Breast epithelium (tissue), 4 donors: ENCODE measurements around the gene KCNV2. TPM values are rescaled to one million over a fixed set of nuclear protein-coding genes. Genes with fewer than 3 reads are reported as not detected.

Experiments
- DNase-seq, 2 donors: peaks; one replicate each; pipeline ENCODE4 v3.0.0-alpha.2; 2019; ENCODE audit warnings: low spot score in 2 of 2
- H3K27ac ChIP-seq, 2 donors: fragments of 200-600 bp; sonication (generic) in 1 of 2; one replicate each; pipeline ENCODE4 v1.5.1; 2016 to 2019; ENCODE audit warnings: mild to moderate bottlenecking in 1 of 2
- H3K27me3 ChIP-seq, 2 donors: fragments of 200-600 bp; sonication (generic) in 1 of 2; one replicate each; pipeline versions ENCODE4 v1.5.1 to v1.6.0; 2017 to 2019; ENCODE audit warnings: control low read depth in 1 of 2, mild to moderate bottlenecking in 1 of 2
- H3K36me3 ChIP-seq: fragments of 200-600 bp; one replicate; pipeline ENCODE4 v1.5.1; 2019
- H3K4me1 ChIP-seq, 2 donors: fragments of 200-600 bp; sonication (generic); one replicate each; pipeline ENCODE4 v1.5.1; 2016 to 2019; ENCODE audit warnings: control low read depth in 1 of 2
- H3K4me3 ChIP-seq, 3 donors: fragments of 200-600 bp; sonication (generic); 1 replicate in 2 of 3; 2 replicates in 1 of 3; pipeline ENCODE4 v1.5.1; 2016 to 2019; ENCODE audit warnings: mild to moderate bottlenecking in 3 of 3, moderate library complexity in 2 of 3
- H3K9me3 ChIP-seq, 2 donors: fragments of 200-600 bp; sonication (generic) in 1 of 2; one replicate each; pipeline ENCODE4 v1.5.1; 2016 to 2019; ENCODE audit warnings: control low read depth in 1 of 2
- POLR2A ChIP-seq: fragments of 450-650 bp; IDR thresholded peaks from one replicate; pipeline ENCODE4 v1.6.1; 2016; ENCODE audit warnings: antibody characterized with exemption, mild to moderate bottlenecking, moderate library complexity
- POLR2AphosphoS5 ChIP-seq, 3 donors: sonication (generic); formaldehyde crosslinking; IDR thresholded peaks; one replicate each; pipeline ENCODE4 v1.6.1; 2017; ENCODE audit warnings: antibody characterized with exemption in 3 of 3
- intact Hi-C: fragments of 100-400 bp; cut with DNase I; formaldehyde crosslinking; loops from one replicate; pipeline ENCODE4 v1.15.1; 2023; ENCODE audit warnings: low total_unique reads
- total RNA-seq, 3 donors: library from RNA; depleted of rRNA; stranded (reverse); fragments of >200 nt; gene quantifications; one replicate each; pipeline ENCODE4 v1.1.0, GENCODE V29; 2016
- TF ChIP-seq, protein P1 (sequence below), 3 donors: fragments of 450-650 bp; IDR thresholded peaks; one replicate each; pipeline ENCODE4 v1.5.1; 2016 to 2017; ENCODE audit warnings: antibody characterized with exemption in 3 of 3, mild to moderate bottlenecking in 3 of 3, moderate library complexity in 3 of 3

Gene KCNV2
- total RNA-seq, 3 donors from 2014 or later, result not detected

DNA sequence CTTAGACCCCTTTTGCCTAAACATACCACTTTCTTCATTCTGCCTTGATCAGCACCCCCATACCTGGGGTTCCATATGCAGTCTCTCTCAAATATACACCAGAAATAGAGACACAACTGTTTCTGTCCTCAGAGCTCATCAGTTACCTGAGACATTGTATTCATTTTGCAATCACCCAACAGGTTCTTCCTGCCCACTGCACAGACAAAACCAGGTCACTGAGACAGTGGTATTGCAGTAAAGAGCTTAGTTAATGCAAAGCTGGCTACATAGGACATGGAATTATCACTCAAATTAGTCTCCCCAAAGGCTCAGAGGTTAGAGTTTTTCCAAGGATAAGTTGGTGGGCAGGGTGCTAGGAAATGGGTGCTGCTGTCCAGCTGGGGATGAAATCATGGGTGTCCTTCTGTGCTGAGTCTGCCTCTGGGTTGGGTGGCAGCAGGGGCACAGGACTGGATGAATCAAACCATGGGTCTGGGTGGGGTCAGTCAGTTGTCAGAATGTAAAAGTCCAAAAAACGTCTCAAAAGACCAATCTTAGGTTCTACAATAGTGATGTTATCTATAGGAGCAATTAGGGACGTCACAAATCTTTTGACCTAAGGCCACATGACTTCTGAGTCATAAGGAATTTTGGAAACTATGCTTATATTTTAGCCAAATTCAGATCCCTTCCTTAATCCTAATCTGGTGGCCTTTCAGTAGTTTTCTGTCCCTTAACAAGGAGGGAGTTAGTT lies 41.0 kb downstream of the KCNV2 start:
- intact Hi-C loops, result no loop called here
- no peaks in the 10 kb centered on the region for H3K27me3 ChIP-seq
- H3K27ac ChIP-seq, result no peak overlapping the region
- H3K4me3 ChIP-seq, result no peak overlapping the region
- H3K36me3 ChIP-seq, result no peaks in the 10 kb centered on the region
- TF ChIP-seq, protein P1, sequence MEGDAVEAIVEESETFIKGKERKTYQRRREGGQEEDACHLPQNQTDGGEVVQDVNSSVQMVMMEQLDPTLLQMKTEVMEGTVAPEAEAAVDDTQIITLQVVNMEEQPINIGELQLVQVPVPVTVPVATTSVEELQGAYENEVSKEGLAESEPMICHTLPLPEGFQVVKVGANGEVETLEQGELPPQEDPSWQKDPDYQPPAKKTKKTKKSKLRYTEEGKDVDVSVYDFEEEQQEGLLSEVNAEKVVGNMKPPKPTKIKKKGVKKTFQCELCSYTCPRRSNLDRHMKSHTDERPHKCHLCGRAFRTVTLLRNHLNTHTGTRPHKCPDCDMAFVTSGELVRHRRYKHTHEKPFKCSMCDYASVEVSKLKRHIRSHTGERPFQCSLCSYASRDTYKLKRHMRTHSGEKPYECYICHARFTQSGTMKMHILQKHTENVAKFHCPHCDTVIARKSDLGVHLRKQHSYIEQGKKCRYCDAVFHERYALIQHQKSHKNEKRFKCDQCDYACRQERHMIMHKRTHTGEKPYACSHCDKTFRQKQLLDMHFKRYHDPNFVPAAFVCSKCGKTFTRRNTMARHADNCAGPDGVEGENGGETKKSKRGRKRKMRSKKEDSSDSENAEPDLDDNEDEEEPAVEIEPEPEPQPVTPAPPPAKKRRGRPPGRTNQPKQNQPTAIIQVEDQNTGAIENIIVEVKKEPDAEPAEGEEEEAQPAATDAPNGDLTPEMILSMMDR (IDR thresholded peaks at IDR 0.05), result no peak
- no peak for TF ChIP-seq POLR2AphosphoS5 (IDR thresholded peaks at IDR 0.05)
- no peak for TF ChIP-seq POLR2A
- H3K4me1 ChIP-seq, result no peaks in the 10 kb centered on the region
- DNase-seq, result no peak
- H3K9me3 ChIP-seq, result no peaks in the 10 kb centered on the region

DNA sequence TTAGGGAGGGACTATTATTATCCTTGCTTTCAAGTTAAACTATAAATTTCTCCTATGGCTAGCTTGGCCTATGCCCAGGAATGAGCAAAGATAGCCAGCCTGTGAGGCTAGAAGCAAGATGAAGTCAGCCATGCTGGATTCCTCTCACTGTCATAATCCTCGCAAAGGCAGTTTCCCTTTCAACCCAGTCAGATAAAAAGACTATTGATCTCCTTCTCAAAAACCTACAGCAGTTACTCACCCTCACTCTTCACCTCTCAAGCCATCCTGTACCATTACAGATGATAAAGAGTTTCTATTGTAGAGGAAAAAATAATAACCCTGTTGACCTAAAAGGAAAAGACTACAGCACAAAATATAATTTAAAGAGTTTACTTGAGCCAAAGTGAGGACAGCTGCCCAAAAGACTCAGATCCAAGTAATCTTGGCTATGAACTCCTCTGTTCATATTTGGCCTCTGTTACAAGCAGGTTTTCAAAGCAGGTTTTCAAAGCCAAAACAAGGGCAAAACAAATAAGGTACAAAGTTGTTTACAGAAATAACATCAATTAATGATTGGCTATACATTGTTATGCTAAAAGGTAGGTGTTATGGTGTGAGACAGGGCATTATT lies 41.7 kb downstream of the KCNV2 start:
- TF ChIP-seq, protein P1 (IDR thresholded peaks at IDR 0.05), result no peak
- TF ChIP-seq POLR2AphosphoS5 (IDR thresholded peaks at IDR 0.05) (no peak), POLR2A (no peak)
- H3K27ac ChIP-seq, result no peak overlapping the region
- intact Hi-C loops, result no loop called here
- no peak overlapping the region for H3K4me3 ChIP-seq
- H3K4me1 ChIP-seq, result no peaks in the 10 kb centered on the region
- H3K36me3 ChIP-seq, result no peaks in the 10 kb centered on the region
- H3K27me3 ChIP-seq, result no peaks in the 10 kb centered on the region
- H3K9me3 ChIP-seq, result no peaks in the 10 kb centered on the region
- no peak for DNase-seq

DNA sequence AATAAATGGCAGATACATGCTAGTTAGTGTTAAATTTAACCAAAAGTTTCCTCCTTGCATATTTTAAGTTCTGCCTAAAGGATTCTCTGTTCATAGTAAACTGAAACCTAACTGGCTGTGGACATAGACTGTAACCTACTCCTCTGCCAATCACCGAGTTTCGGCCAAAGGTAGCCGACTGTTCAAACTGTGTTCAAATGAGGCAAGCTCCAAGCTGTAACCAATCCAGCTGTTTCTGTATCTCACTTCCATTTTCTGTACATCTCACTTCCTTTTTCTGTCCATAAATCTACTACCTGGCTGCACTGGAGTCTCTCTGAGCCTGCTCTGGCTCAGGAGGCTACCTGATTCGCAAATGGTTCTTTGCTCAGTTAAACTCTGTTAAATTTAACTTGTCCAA lies 44.1 kb downstream of the KCNV2 start:
- Histone ChIP-seq H3K4me3 (no peak overlapping the region), H3K27ac (no peak overlapping the region), H3K36me3 (no peaks in the 10 kb centered on the region), H3K9me3 (no peaks in the 10 kb centered on the region), H3K4me1 (no peaks in the 10 kb centered on the region), H3K27me3 (no peaks in the 10 kb centered on the region)
- intact Hi-C loops, result no loop called here
- no peak for DNase-seq
- TF ChIP-seq, protein P1 (IDR thresholded peaks at IDR 0.05), result no peak
- no peak for TF ChIP-seq POLR2AphosphoS5 (IDR thresholded peaks at IDR 0.05)
- no peak for TF ChIP-seq POLR2A

DNA sequence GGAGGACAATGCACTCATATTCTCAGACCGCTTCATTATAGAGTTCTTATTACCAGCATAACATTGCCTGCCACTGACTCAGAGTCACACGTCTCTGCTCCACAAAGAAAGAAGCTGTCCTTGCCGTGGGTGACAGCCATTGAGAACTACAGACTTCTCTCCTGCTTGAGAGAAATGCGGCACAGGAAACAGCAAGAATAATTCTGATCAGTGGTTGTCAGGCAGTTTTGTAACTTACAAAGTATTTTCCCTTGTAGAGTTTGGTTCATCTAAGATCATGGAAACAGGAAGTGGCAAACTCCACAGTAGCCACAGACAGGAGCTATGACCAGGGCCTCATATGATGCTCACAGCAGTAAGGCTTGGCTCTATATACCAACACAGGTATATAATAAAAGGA lies 47.0 kb downstream of the KCNV2 start:
- H3K9me3 ChIP-seq, result no peaks in the 10 kb centered on the region
- H3K4me3 ChIP-seq, result no peak overlapping the region
- H3K27ac ChIP-seq, result no peak overlapping the region
- no peak for DNase-seq
- intact Hi-C loops, result no loop called here
- no peaks in the 10 kb centered on the region for H3K4me1 ChIP-seq
- no peaks in the 10 kb centered on the region for H3K27me3 ChIP-seq
- TF ChIP-seq, protein P1 (IDR thresholded peaks at IDR 0.05), result no peak
- TF ChIP-seq POLR2AphosphoS5 (IDR thresholded peaks at IDR 0.05) (no peak), POLR2A (no peak)
- H3K36me3 ChIP-seq, result no peaks in the 10 kb centered on the region

DNA sequence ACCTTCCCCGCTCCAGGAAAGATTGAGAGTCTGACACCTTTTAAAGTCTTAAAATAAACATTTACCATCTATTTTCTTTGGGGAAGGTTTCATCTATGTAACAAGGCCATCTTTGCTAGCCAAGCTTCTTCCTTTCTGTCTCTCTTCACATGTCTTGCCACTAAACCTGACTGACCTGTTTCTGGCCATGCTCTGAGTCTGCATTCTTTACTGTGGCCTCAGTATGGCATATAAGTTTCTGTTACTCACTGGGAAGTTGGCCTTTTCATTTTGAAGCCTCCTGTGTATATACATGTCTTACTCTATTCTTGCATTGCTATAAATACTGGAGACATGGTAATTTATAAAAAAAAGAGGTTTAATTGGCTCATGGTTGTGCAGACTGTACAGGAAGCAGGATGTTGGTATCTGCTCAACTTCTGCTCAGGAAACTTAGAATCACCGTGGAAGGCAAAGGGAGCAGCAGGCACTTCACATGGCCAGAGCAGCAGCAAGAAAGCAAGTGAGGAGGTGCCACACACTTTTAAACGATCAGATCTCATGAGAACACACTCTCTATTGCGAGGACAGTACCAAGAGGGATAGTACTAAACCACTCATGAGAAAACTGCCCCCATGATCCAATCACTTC lies 48.1 kb downstream of the KCNV2 start:
- no peak overlapping the region for H3K4me3 ChIP-seq
- intact Hi-C loops, result no loop called here

More for the DNA sequence above, 48.1 kb downstream of the KCNV2 start:
- TF ChIP-seq POLR2AphosphoS5 (IDR thresholded peaks at IDR 0.05), result no peak
- TF ChIP-seq, protein P1 (IDR thresholded peaks at IDR 0.05), result no peak
- TF ChIP-seq POLR2A, result no peak
- Histone ChIP-seq H3K27ac (peak overlapping the region in 1 of 2 donors; percentile 55), H3K27me3 (no peaks in the 10 kb centered on the region), H3K9me3 (no peaks in the 10 kb centered on the region), H3K4me1 (no peaks in the 10 kb centered on the region), H3K36me3 (no peaks in the 10 kb centered on the region)
- DNase-seq, result no peak
